Neural cell (in vitro differentiated cells): Measurements from ENCODE around the gene ANKRD44. TPM values are rescaled to one million over a fixed set of nuclear protein-coding genes. Genes with fewer than 3 reads are reported as not detected.

ENCODE experiments used
- H2AFZ ChIP-seq: fragments of 200-600, 300-800 bp; sonication (generic), shearing (Covaris generic); 2 replicates; pipeline ENCODE4 v1.6.0; 2014; ENCODE audit warnings: low read depth, mild to moderate bottlenecking, antibody characterized with exemption, low read length, moderate library complexity
- H3F3A ChIP-seq: fragments of 200-600 bp; shearing (Covaris generic); 2 replicates; pipeline ENCODE4 v1.6.1; 2016; ENCODE audit warnings: mild to moderate bottlenecking, moderate library complexity, mixed read lengths, antibody characterized with exemption, low read length; ENCODE audit not compliant: insufficient read depth, poor library complexity, severe bottlenecking
- H3K27ac ChIP-seq: fragments of 200-600, 300-800 bp; sonication (generic), shearing (Covaris generic); 2 replicates; pipeline ENCODE4 v1.5.1; 2014; ENCODE audit warnings: mild to moderate bottlenecking, low read length, moderate library complexity
- H3K27me3 ChIP-seq: fragments of 300-800, 200-600 bp; sonication (generic), shearing (Covaris generic); 2 replicates; pipeline ENCODE4 v1.6.0; 2014; ENCODE audit warnings: mild to moderate bottlenecking, low read depth, low read length, moderate library complexity; ENCODE audit not compliant: insufficient read depth
- H3K36me3 ChIP-seq: fragments of 300-800, 200-600 bp; sonication (generic), shearing (Covaris generic); 2 replicates; pipeline ENCODE4 v1.5.1; 2014; ENCODE audit warnings: mild to moderate bottlenecking, antibody characterized with exemption, low read length, moderate library complexity; ENCODE audit not compliant: insufficient read depth
- H3K4me2 ChIP-seq: fragments of 300-800, 200-600 bp; sonication (generic), shearing (Covaris generic); 2 replicates; pipeline ENCODE4 v1.6.0; 2014; ENCODE audit warnings: mild to moderate bottlenecking, low read length
- H3K4me3 ChIP-seq: fragments of 300-800, 200-600 bp; sonication (generic), shearing (Covaris generic); 2 replicates; pipeline ENCODE4 v1.5.1; 2014; ENCODE audit warnings: mild to moderate bottlenecking, low read length, moderate library complexity
- H3K79me2 ChIP-seq: fragments of 200-600 bp; shearing (Covaris generic); replicated peaks from 2 replicates; pipeline ENCODE4 v1.6.0; 2014; ENCODE audit warnings: mild to moderate bottlenecking, low read length, moderate library complexity; ENCODE audit not compliant: insufficient read depth
- H3K9ac ChIP-seq: fragments of 300-800, 200-600 bp; sonication (generic), shearing (Covaris generic); 2 replicates; pipeline ENCODE4 v1.6.1; 2016; ENCODE audit warnings: mild to moderate bottlenecking, low read length, mixed read lengths
- H3K9me2 ChIP-seq: fragments of 200-600 bp; shearing (Covaris generic); 2 replicates; pipeline ENCODE4 v1.6.1; 2016; ENCODE audit warnings: mild to moderate bottlenecking, low read length, mixed read lengths; ENCODE audit not compliant: insufficient read depth
- H3K9me3 ChIP-seq: fragments of 200-600, 300-800 bp; sonication (generic), shearing (Covaris generic); 2 replicates; pipeline ENCODE4 v1.6.1; 2016; ENCODE audit warnings: mild to moderate bottlenecking, mixed run types, low read length, moderate library complexity, mixed read lengths
- H4K20me1 ChIP-seq: fragments of 200-600 bp; shearing (Covaris generic); 2 replicates; pipeline ENCODE4 v1.6.1; 2016; ENCODE audit warnings: mild to moderate bottlenecking, mixed run types; ENCODE audit not compliant: insufficient read depth
- EP300 ChIP-seq: fragments of 450-650 bp; conservative IDR thresholded peaks from 2 replicates; pipeline ENCODE4 v1.6.1; 2014; ENCODE audit warnings: antibody characterized with exemption, mild to moderate bottlenecking, moderate library complexity; ENCODE audit not compliant: poor library complexity, severe bottlenecking
- EZH2 ChIP-seq: fragments of 200-600, 300-800 bp; shearing (Covaris generic), sonication (generic); IDR thresholded peaks from 2 replicates; pipeline ENCODE4 v1.6.1; 2014; ENCODE audit warnings: antibody characterized with exemption, low read length, borderline replicate concordance, mild to moderate bottlenecking; ENCODE audit not compliant: insufficient read depth, poor library complexity, severe bottlenecking
- MXI1 ChIP-seq: fragments of 450-650 bp; conservative IDR thresholded peaks from 2 replicates; pipeline ENCODE4 v1.6.1; 2014; ENCODE audit warnings: antibody characterized with exemption, mild to moderate bottlenecking; ENCODE audit not compliant: poor library complexity, severe bottlenecking
- POLR2AphosphoS5 ChIP-seq: IDR thresholded peaks from 2 replicates; pipeline ENCODE4 v1.6.1; 2012
- RAD21 ChIP-seq: fragments of 450-650 bp; conservative IDR thresholded peaks from 2 replicates; pipeline ENCODE4 v1.6.1; 2014; ENCODE audit warnings: antibody characterized with exemption, mild to moderate bottlenecking, moderate library complexity
- SMC3 ChIP-seq: fragments of 450-650 bp; conservative IDR thresholded peaks from 2 replicates; pipeline ENCODE4 v1.6.1; 2014; ENCODE audit warnings: antibody characterized with exemption, mild to moderate bottlenecking, moderate library complexity; ENCODE audit not compliant: poor library complexity
- TAF1 ChIP-seq: IDR thresholded peaks from 2 replicates; pipeline ENCODE4 v1.6.1; 2012; ENCODE audit warnings: low read depth
- polyA plus RNA-seq: library from polyadenylated mRNA; depleted of rRNA; stranded (reverse); fragments of >200 nt; gene quantifications from 2 replicates; pipeline ENCODE4 v1.2.3, GENCODE V29; 2014
- TF ChIP-seq, protein P1 (sequence below): fragments of 450-650 bp; IDR thresholded peaks from 2 replicates; pipeline ENCODE4 v1.5.1; 2014; ENCODE audit warnings: antibody characterized with exemption, mild to moderate bottlenecking, moderate library complexity; ENCODE audit not compliant: poor library complexity, severe bottlenecking
- TF ChIP-seq, protein P2 (sequence below): IDR thresholded peaks from 2 replicates; pipeline ENCODE4 v1.6.1; 2012; ENCODE audit warnings: borderline replicate concordance

The ANKRD44 gene
- polyA plus RNA-seq, 1 donor from 2014 or later: 94.3 TPM

DNA sequence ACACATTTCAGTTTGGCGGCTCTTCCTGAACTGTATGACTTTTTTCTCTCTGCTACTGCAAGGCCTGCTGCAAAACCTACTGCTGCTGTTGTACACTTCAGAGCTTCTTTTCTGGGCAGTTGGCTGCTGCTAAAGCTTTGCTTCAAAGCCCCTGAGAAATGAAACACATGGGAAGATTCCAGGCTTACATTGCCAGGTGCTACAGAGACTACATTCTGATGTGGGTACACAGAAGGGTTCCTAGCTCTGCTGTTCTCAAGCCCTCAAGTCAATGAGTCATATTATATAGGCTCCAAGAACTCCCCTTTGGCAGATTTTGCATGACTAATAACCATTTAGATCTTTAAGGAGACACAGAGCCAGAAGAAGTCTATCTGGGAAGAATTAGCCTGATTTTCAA lies 371.2 kb downstream of the ANKRD44 start:
- Histone ChIP-seq H4K20me1 (no peaks in the 10 kb centered on the region), H3K4me3 (no peak overlapping the region), H3K9me2 (no peaks in the 10 kb centered on the region), H3K79me2 (no peaks in the 10 kb centered on the region), H2AFZ (no peak overlapping the region), H3K36me3 (no peaks in the 10 kb centered on the region), H3K4me2 (no peak overlapping the region), H3K9ac (no peak overlapping the region), H3K27ac (no peak overlapping the region), H3K27me3 (no peaks in the 10 kb centered on the region), H3K9me3 (no peaks in the 10 kb centered on the region), H3F3A (no peaks in the 10 kb centered on the region)
- TF ChIP-seq, protein P1, sequence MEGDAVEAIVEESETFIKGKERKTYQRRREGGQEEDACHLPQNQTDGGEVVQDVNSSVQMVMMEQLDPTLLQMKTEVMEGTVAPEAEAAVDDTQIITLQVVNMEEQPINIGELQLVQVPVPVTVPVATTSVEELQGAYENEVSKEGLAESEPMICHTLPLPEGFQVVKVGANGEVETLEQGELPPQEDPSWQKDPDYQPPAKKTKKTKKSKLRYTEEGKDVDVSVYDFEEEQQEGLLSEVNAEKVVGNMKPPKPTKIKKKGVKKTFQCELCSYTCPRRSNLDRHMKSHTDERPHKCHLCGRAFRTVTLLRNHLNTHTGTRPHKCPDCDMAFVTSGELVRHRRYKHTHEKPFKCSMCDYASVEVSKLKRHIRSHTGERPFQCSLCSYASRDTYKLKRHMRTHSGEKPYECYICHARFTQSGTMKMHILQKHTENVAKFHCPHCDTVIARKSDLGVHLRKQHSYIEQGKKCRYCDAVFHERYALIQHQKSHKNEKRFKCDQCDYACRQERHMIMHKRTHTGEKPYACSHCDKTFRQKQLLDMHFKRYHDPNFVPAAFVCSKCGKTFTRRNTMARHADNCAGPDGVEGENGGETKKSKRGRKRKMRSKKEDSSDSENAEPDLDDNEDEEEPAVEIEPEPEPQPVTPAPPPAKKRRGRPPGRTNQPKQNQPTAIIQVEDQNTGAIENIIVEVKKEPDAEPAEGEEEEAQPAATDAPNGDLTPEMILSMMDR: no peak
- TF ChIP-seq, protein P2, sequence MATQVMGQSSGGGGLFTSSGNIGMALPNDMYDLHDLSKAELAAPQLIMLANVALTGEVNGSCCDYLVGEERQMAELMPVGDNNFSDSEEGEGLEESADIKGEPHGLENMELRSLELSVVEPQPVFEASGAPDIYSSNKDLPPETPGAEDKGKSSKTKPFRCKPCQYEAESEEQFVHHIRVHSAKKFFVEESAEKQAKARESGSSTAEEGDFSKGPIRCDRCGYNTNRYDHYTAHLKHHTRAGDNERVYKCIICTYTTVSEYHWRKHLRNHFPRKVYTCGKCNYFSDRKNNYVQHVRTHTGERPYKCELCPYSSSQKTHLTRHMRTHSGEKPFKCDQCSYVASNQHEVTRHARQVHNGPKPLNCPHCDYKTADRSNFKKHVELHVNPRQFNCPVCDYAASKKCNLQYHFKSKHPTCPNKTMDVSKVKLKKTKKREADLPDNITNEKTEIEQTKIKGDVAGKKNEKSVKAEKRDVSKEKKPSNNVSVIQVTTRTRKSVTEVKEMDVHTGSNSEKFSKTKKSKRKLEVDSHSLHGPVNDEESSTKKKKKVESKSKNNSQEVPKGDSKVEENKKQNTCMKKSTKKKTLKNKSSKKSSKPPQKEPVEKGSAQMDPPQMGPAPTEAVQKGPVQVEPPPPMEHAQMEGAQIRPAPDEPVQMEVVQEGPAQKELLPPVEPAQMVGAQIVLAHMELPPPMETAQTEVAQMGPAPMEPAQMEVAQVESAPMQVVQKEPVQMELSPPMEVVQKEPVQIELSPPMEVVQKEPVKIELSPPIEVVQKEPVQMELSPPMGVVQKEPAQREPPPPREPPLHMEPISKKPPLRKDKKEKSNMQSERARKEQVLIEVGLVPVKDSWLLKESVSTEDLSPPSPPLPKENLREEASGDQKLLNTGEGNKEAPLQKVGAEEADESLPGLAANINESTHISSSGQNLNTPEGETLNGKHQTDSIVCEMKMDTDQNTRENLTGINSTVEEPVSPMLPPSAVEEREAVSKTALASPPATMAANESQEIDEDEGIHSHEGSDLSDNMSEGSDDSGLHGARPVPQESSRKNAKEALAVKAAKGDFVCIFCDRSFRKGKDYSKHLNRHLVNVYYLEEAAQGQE: no peak
- no peak for TF ChIP-seq EZH2
- no peak for TF ChIP-seq POLR2AphosphoS5
- no peak for TF ChIP-seq EP300
- no peak for TF ChIP-seq MXI1
- no peak for TF ChIP-seq SMC3
- TF ChIP-seq RAD21: no peak
- no peak for TF ChIP-seq TAF1

Other genes with a start within 250 kb of the ANKRD44 start
- 936 and 1,143 TPM in 2 replicates for gene SF3B1, start 124.2 kb upstream of the ANKRD44 start, polyA plus RNA-seq
- gene COQ10B, start 142.8 kb upstream of the ANKRD44 start, polyA plus RNA-seq: 22.5 and 28.4 TPM in 2 replicates
- 226 and 229 TPM in 2 replicates for gene HSPD1, start 189.1 kb upstream of the ANKRD44 start, polyA plus RNA-seq
- gene HSPE1, start 189.6 kb upstream of the ANKRD44 start, polyA plus RNA-seq: 136 and 177 TPM in 2 replicates
- gene MOB4, start 205.3 kb upstream of the ANKRD44 start, polyA plus RNA-seq: 60.5 and 81.5 TPM in 2 replicates